Stimulated activated CD4-positive, alpha-beta T cell treated with anti-CD3 and anti-CD28 coated beads, Interleukin-2, amount 100 ng/mL, for 24 hours (primary cell): ENCODE data around the gene FRAS1.
"Not testable (repeated sequence)": the region's sequence is repeated elsewhere in the genome, so short reads cannot be mapped to it uniquely, and the experiment has no call there.

Experiments used
- DNase-seq, 2 donors: peaks; one replicate each; pipeline ENCODE4 v3.0.0-alpha.2; 2020

The FRAS1 gene

DNA sequence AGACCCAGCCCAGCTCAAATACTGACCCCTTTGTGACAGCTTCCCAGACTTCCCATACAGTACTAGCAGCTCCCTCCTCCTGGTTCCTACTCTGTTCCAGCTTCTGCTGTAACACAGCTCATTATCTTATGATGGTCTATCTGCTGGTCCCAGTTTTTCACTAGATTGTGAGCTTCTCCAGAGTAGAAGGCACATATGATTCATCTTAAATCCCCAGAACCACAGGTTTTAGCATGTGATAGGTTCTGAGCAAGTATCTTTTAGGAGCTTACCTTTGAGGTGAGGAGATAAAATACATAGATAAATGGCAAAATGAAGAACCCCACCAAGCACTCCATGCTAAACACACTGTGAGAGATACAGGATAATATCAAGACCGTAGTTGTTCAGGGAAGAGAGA is 466.9 kb downstream of the FRAS1 start:
- DNase-seq, result no peak

GRCh38 chr4:78525559-78525958 is 468.4 kb downstream of the FRAS1 start:
- DNase-seq, result no peak

DNA sequence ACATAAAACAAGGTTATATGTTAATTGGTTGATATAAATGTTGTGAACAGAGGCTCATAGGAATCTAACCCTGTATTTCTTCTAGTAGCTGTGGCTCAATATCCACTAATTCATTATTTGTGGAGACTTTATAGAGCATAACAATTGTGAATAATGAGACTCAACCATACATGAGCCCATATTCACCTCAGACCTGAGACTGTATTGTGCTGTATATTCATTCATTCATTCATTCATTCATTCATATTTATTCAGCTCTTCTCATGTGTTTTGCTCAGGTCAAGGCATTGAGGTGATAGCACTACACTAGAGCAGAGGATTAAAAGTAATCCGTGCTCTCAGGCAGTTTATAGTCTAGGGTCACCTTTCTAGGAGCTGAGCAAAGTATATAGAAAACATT is 470.0 kb downstream of the FRAS1 start:
- no peak for DNase-seq

DNA sequence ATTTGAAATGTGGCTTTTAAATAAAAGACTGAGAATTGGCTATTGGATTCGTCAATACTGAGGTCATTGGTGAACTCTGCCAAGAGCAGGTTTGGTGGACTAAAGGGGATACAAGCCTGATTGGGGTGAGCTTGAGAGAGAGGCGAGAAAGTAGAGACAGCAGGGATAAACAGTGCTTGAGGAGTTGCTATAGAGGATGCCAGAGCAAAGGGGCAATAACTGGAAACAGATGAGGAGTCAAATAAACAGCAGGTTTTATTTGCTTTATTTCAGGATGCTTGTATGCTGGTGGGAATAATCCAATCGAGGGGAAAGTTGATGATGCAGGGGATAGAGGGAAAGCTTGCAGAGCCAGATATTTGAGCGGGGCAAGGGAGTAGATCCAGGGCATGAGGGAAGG is 470.4 kb downstream of the FRAS1 start:
- DNase-seq, result no peak

DNA sequence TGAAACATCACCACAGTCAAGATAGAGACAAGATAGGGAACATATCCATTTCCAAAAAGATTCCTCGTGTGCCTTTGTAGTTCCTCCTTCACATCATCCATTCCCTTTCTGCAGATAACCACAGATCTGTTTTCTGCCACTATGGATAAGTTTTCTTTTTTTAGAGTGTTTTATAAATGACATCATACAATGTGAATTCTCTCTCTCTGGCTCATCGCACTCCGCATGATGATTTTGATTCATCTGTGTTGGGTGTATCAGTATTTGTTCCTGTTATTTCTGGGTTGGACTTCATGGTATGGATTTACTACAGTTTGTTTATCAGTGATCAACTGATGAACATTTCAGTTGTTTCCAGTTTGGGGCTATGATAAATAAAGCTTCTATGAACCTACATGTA is 471.2 kb downstream of the FRAS1 start:
- no peak for DNase-seq

- no peak for DNase-seq
Measured at GRCh38 chr4:78529569-78530209, 472.6 kb downstream of the FRAS1 start.

- no peak for DNase-seq
Measured at GRCh38 chr4:78532046-78532445, 474.9 kb downstream of the FRAS1 start.

DNA sequence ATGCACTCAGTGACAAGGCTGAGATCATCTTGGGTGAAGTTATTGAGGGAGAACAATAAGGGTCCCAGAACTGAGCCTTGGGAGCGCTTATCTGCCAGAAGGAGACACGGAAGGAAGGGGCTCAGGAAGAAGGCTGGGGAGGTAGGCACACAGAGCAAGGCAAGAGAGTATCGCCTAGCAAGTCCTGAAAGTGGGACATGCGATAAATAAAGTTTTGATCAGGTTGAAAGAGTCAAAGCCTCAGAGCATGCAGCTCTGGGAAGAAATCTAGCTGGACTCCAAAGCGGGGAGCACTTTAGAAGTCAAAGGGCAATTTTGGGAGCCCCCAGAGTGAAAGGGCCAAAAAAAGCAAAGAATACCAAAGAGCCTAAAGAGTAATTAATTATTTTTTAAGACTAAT is 476.7 kb downstream of the FRAS1 start:
- no peak for DNase-seq

DNA sequence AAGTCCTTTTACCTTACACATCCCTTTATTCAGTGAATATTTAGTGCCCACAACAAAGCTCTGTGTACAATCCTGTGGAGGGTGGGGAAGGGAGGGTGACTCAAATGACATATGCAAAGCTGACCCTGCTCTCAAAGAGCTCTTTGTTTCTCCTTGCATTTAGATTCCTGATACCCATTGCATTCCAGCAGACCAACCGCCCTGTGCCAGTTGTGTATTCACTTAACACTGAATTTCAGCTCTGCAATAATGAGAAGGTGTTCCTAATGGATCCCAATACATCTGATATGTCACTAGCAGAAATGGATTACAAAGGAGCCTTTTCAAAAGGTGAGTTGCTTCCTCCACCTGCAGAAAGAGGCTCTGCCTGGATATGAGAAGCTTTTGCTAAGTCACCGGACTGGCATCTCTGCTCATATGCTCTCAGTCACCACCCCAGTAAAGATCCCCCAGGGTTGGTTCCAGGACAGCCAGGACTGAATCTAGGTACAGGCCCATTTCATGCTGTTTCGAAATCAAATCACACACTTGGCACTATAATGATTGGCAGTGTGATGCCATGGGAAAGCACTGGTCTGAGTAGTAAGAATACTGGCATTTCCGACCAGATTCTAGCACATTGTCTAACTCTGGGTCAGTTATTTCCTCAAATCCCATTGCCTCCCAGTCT is 477.3 kb downstream of the FRAS1 start:
- no peak for DNase-seq

GRCh38 chr4:78542373-78542772 is 485.2 kb downstream of the FRAS1 start:
- DNase-seq, result no peak

- no peak for DNase-seq
Measured at GRCh38 chr4:78543424-78544125, 486.5 kb downstream of the FRAS1 start.

DNA sequence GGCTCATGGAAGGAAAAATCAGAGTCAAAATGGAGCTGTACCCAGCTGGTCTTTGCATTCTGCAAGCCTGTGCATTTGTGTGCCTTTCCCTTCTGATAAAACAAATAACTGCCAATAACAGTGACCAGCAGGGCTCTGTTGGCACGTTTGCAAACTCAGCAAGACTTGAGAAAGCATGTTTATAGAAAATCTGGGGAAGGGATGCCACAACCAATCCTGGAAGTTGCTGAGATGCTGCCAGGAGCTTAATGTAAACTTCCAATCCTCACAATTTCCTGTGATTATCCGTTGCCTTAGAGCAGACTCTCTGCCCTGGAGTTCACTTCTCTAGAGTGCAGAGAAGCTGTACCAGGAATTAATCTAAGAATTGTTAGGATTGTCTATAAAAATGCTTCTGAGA is 487.6 kb downstream of the FRAS1 start:
- no peak for DNase-seq

DNA sequence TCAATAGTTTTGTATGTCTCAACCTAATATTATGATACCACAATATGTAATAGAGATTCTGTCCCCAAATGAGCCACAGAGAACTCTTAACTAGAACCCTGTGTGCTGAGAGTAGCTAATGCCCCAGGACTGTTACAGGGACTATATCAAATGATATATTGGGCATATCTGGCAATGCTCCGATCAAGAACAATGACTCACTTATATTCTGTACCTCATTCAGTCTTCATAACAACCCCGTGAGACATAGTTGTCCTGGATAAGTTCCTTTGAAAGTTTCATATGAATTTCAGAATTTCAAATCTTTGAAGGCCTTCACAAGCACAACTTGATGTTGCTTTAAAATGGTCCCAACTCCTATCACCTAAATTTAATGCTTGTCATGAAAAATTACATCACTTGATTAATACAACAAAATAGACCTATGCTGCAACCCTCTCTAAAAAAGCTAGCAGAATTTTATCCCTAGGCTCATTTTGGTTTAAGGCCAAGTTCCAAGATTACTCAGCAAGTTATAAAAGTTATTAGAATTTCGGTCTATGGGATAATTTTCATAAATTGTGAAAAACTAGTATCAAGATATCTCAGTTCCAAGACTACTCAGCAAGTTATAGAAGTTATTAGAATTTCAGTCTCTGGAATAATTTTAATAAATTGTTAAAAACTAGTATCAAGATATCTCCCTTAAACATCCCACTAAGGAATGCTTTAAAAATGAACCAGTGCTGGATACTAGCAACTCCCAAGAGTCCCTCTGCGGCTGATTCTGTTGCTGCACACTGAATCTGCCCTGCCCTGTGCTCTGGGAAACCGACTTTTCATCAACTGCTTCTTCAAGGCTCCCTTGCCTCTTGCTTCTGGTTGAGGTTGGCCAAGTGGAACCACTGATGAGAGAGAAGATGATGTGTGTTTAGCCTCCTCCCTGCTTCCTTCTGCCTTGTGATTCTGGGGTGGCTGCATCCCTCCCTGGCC is 488.4 kb downstream of the FRAS1 start:
- DNase-seq, result no peak

- DNase-seq, result not testable (repeated sequence)
Measured at GRCh38 chr4:78547899-78548298, 490.8 kb downstream of the FRAS1 start.

GRCh38 chr4:78548889-78549288 is 491.8 kb downstream of the FRAS1 start:
- not testable (repeated sequence) for DNase-seq

DNA sequence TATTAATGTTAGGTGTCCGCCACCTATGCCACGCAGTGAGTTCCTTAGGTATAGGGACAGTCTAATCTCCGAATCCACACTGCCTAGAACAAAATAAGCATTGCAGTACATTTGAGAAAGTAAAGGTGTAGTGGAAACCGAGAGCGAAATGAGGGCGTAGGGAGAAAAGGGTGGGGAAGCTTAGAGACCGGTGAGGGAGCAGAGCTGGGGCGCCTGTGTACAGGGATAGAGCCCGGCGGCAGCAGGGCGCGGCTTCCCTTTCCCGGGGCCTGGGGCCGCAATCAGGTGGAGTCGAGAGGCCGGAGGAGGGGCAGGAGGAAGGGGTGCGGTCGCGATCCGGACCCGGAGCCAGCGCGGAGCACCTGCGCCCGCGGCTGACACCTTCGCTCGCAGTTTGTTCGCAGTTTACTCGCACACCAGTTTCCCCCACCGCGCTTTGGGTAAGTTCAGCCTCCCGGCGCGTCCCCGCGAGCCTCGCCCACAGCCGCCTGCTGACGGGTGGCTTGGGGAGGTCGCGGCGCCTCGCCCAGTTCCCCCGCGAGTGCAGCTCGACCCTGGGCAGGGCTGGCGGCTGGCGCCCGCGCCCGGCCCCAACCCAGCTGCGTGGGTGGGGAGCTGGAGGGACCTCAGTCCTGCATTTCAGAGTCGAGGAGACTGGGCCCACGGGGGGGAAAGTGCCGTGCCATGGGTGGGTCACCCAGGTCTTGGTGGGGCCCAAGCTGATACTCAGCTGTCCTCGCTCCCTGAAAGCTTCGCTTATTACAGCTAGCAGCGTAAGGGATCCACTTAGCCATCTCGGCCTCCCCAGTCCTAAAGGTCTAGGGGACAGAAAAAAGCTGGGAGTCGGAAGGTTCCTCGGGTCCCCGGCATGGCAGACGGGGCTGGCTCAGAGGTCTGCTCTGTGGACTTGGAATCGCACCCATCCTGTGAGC is 494.6 kb downstream of the FRAS1 start, which contains the start of gene ANXA3:
TSS of gene ANXA3 (plus strand) at position 351 of the 932 bp plus-strand sequence. CDS start 2,704 bp downstream, outside the sequence.
- peak in 1 of 2 donors; percentile 10 for DNase-seq

- DNase-seq, result no peak
Measured at GRCh38 chr4:78552389-78553042, 495.4 kb downstream of the FRAS1 start.

GRCh38 chr4:78553043-78553396 is 495.9 kb downstream of the FRAS1 start:
- DNase-seq, result no peak

DNA sequence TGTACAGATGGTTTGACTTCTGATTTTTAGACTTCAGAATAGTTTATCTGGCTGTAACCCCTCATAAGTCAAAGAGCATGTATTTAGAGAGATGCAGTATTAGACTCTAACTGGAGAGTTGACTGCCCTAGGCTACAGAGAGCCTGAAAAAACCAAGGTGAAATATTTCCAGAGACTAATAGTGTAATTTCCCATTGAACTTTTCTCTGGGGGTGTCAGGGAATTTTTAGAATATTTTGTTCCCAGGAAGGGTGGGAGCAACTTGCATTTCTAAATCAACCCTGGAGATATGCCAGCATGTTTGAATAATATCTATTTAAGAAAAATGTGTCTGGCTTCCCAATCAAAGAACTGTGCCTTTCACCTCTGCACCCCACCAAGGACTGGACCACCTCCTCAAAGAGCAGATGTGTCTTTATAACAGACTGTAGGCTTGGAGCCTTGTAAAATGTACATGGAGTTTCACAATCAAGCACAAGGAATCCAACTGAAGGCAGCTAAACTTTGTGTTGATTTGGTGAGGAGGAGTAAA is 496.5 kb downstream of the FRAS1 start:
- no peak for DNase-seq

DNA sequence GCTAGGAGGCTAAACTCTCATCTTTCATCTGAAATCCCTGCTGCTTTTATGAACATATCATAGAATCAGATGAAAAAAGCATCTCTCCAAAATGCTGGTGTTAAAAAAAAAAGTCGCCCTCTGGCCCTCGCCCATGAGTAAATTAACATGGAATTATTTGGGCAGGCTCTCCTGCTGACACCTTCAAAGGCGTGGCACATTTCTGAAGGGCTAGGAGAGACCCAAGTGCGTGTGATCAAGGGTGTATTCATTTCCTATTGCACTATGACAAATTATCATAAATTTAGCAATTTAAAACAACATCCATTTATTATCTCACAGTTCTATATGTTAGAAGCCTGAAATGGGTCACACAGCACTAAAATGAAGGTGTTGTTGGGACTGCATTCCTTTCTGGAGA is 499.5 kb downstream of the FRAS1 start:
- no peak for DNase-seq

GRCh38 chr4:78557841-78558240 is 500.7 kb downstream of the FRAS1 start:
- DNase-seq, result no peak
